Measurements from ENCODE around the gene DNAH9.

Gene DNAH9

GRCh38 chr17:11582217-11582616, 16.1 kb upstream of the DNAH9 start:
- no peak overlapping the region for H3K9ac ChIP-seq
- no peaks in the 10 kb centered on the region for H3K27me3 ChIP-seq (ENCODE audit: insufficient read depth, low read depth)
- H3K36me3 ChIP-seq (ENCODE audit: insufficient read depth) = no peaks in the 10 kb centered on the region
- H3K79me2 ChIP-seq (ENCODE audit: insufficient read depth, low read depth) = no peaks in the 10 kb centered on the region
- H3K27ac ChIP-seq = no peak overlapping the region
- no peak overlapping the region for H3K4me2 ChIP-seq
- H3K4me1 ChIP-seq (ENCODE audit: low read depth, poor library complexity, severe bottlenecking) = no peaks in the 10 kb centered on the region
- H4K20me1 ChIP-seq (ENCODE audit: insufficient read depth) = no peaks in the 10 kb centered on the region
- no peak overlapping the region for H2AFZ ChIP-seq (ENCODE audit: low read depth)
- no peak overlapping the region for H3K4me3 ChIP-seq (IDR thresholded peaks at IDR 0.05; ENCODE audit: insufficient read depth, low read depth, low read length)
- TF ChIP-seq, protein P1, sequence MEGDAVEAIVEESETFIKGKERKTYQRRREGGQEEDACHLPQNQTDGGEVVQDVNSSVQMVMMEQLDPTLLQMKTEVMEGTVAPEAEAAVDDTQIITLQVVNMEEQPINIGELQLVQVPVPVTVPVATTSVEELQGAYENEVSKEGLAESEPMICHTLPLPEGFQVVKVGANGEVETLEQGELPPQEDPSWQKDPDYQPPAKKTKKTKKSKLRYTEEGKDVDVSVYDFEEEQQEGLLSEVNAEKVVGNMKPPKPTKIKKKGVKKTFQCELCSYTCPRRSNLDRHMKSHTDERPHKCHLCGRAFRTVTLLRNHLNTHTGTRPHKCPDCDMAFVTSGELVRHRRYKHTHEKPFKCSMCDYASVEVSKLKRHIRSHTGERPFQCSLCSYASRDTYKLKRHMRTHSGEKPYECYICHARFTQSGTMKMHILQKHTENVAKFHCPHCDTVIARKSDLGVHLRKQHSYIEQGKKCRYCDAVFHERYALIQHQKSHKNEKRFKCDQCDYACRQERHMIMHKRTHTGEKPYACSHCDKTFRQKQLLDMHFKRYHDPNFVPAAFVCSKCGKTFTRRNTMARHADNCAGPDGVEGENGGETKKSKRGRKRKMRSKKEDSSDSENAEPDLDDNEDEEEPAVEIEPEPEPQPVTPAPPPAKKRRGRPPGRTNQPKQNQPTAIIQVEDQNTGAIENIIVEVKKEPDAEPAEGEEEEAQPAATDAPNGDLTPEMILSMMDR (conservative IDR thresholded peaks at IDR 0.05; ENCODE audit: low read depth, low read length) = no peak

- Histone ChIP-seq H3K79me2 (ENCODE audit: insufficient read depth, low read depth) (no peaks in the 10 kb centered on the region), H3K4me1 (ENCODE audit: low read depth, poor library complexity, severe bottlenecking) (no peaks in the 10 kb centered on the region), H3K27me3 (ENCODE audit: insufficient read depth, low read depth) (no peaks in the 10 kb centered on the region), H3K4me2 (no peak overlapping the region), H3K9ac (no peak overlapping the region), H4K20me1 (ENCODE audit: insufficient read depth) (no peaks in the 10 kb centered on the region), H3K27ac (no peak overlapping the region), H3K4me3 (IDR thresholded peaks at IDR 0.05; ENCODE audit: insufficient read depth, low read depth, low read length) (no peak overlapping the region), H2AFZ (ENCODE audit: low read depth) (no peak overlapping the region), H3K36me3 (ENCODE audit: insufficient read depth) (no peaks in the 10 kb centered on the region)
- TF ChIP-seq, protein P1 (conservative IDR thresholded peaks at IDR 0.05; ENCODE audit: low read depth, low read length) = no peak
Measured at GRCh38 chr17:11583306-11583992, 14.8 kb upstream of the DNAH9 start.

DNA sequence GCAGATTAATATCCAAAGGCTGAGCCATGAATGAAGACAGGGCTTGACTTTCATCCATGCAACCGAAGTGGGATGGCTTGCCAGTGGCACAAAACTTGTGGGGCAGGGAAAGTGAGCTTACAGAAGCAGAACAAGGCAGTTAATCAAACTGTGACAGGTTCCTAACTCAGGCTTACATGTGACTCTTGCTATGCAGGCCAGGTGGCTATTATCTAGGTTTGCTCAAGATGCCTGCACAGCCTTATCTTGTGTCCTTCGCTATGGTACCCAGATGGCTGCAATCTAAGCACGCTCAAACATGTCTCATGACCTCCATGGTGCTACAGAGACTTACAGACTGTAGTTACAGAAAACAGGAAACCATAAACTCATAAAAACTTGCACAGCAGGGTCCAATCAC, 8.6 kb upstream of the DNAH9 start:
- Histone ChIP-seq H3K27ac (no peak overlapping the region), H3K4me1 (ENCODE audit: low read depth, poor library complexity, severe bottlenecking) (no peaks in the 10 kb centered on the region), H4K20me1 (ENCODE audit: insufficient read depth) (no peaks in the 10 kb centered on the region), H3K9ac (no peak overlapping the region), H3K4me2 (no peak overlapping the region), H3K4me3 (IDR thresholded peaks at IDR 0.05; ENCODE audit: insufficient read depth, low read depth, low read length) (no peak overlapping the region), H3K27me3 (ENCODE audit: insufficient read depth, low read depth) (no peaks in the 10 kb centered on the region), H3K36me3 (ENCODE audit: insufficient read depth) (no peaks in the 10 kb centered on the region), H2AFZ (ENCODE audit: low read depth) (no peak overlapping the region), H3K79me2 (ENCODE audit: insufficient read depth, low read depth) (no peaks in the 10 kb centered on the region)
- TF ChIP-seq, protein P1 (conservative IDR thresholded peaks at IDR 0.05; ENCODE audit: low read depth, low read length) = no peak

GRCh38 chr17:11601661-11602060, 3.4 kb downstream of the DNAH9 start:
- Histone ChIP-seq H3K27me3 (ENCODE audit: insufficient read depth, low read depth) (no peaks in the 10 kb centered on the region), H4K20me1 (ENCODE audit: insufficient read depth) (no peaks in the 10 kb centered on the region), H3K36me3 (ENCODE audit: insufficient read depth) (no peaks in the 10 kb centered on the region), H3K27ac (no peak overlapping the region), H2AFZ (ENCODE audit: low read depth) (no peak overlapping the region), H3K4me1 (ENCODE audit: low read depth, poor library complexity, severe bottlenecking) (no peaks in the 10 kb centered on the region), H3K4me2 (no peak overlapping the region), H3K79me2 (ENCODE audit: insufficient read depth, low read depth) (no peaks in the 10 kb centered on the region), H3K9ac (no peak overlapping the region), H3K4me3 (IDR thresholded peaks at IDR 0.05; ENCODE audit: insufficient read depth, low read depth, low read length) (no peak overlapping the region)
- TF ChIP-seq, protein P1 (conservative IDR thresholded peaks at IDR 0.05; ENCODE audit: low read depth, low read length) = no peak

All from KMS-11 (cell line).